ENCODE results near the gene PCBP3.
"Not testable (repeated sequence)": the region's sequence is repeated elsewhere in the genome, so short reads cannot be mapped to it uniquely, and the experiment has no call there.

Gene PCBP3

DNA sequence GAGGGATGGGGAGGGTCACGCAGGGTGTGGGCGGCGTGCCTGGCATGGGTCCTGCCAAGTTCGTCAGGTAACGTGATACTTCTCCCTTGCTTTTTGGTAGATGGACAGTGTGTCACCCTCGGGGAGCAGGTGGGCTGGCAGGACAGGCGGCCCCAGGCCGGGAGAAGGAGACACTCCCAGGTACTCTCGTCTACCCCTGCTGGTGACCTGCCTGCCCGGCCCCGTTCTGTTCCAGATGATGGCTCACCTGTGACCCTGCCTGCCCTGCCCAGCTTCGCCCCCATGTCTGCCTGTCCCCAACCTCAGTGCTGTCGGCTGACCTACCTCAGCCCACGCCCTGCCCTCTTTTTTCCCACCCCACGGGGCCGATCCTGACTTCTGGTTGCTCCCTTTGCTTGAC, 144.7 kb downstream of the PCBP3 start:
- DNase-seq (ENCODE audit: low read depth): no peak

- DNase-seq (ENCODE audit: low read depth): no peak
Observed at GRCh38 chr21:45788637-45789506, 145.3 kb downstream of the PCBP3 start.

- DNase-seq (ENCODE audit: low read depth): no peak
Observed at GRCh38 chr21:45790427-45790826, 146.9 kb downstream of the PCBP3 start.

DNA sequence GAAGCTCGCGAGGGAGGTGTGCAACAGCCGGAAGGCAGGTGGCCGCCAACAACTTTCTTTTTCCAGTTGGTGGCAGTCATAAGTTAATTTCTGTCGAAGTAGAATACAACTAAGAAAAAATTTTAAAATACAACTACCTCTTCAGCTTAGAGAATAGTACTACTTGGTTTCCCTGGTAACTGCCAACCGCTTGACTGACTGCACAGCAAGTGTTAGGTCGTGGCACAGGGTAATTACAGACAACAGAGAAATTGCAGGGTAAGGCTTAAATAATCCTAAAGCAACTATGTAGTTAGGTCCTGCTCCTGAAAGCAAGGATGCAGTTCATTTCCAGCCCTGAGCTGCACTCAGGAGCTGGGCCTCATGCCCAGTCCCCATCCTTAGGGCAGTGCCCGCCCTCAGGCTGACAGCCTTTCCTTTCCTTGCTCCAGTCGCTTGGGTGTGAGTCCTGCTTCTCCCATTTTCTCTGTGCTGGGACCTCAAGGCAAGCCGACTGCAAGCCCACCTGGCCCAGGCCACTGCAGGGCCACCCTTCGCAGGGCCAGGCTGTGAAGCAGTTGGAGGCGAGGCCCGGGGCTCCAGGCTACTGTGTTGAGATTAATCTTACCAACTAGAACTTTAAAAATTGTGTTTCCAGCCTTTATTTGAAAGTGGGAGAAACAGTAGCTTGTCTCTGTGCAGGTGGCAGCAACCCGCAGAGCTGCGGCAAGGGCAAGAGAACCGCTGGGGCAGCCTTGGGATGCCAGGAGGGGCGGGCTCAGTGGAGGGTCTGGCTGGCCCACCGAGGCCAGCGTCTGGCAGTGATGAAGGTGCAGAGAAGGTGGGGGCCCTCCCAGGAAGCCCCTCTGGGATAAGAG, 148.3 kb downstream of the PCBP3 start:
- DNase-seq (ENCODE audit: low read depth): no peak

- DNase-seq (ENCODE audit: low read depth): no peak
Observed at GRCh38 chr21:45792682-45793383, 149.3 kb downstream of the PCBP3 start.

GRCh38 chr21:45794027-45794426, 150.5 kb downstream of the PCBP3 start:
- DNase-seq (ENCODE audit: low read depth): no peak

DNA sequence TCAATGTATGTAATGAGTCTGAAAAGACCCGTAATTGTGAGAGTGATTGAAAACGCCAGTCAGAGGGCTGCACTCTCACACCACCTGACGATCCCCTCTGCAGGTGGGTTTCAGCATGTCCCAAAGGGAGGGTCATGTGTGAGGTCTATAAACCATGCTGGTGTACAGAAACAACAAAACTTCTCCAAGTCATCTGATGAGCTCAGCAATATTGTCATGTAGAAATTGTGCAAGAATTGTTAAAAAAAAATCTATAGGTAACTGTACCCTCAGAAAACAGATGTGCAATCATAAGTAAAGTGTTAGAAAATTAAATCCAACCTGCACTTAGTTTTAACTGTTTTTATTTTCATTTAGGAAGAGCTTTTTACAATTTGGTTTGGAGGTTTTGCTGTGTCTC, 152.5 kb downstream of the PCBP3 start:
- DNase-seq (ENCODE audit: low read depth): no peak

DNA sequence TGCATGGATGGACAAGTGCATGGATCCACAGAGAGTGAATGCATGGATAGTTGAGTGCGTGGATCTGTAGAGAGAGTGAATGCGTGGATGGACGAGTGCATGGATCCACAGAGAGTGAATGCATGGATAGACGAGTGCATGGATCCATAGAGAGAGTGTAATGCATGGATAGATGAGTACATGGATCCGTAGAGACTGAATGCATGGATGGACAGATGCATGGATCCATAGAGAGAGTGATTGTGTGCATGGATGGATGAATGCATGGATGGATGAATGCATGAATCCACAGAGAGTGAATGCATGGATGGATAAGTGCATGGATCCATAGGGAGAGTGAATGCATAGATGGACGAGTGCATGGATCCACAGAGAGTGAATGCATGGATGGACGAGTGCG, 153.8 kb downstream of the PCBP3 start:
- DNase-seq (ENCODE audit: low read depth): no peak

DNA sequence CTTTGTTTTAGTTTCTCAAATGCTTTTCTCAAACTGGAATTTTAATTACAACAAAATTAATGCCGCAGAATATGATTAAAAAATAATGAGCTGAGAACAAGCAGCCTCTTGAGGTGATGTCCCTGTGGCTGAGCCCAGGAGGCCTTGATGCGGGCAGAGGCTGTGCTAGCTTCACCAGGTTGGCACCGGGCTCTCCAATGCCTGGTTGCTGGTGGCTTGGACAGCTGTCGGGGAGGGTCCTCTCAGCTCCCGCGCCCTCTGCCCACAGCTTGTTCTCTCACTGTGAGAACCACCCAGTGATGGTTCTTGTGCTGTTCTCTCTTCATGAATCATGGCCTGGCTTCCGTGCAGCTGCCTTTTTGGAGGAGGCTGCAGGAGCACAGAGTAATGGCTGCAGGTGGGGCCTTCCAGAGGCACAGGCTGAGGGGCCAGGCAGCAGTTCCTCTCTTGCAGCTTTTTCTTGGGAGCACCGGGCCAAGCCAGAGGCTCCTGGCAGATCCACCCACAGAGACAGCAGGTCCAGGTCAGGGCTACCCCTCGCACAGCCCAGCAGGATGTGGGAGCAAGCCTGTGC, 156.3 kb downstream of the PCBP3 start:
- no peak for DNase-seq (ENCODE audit: low read depth)

GRCh38 chr21:45800339-45801080, 157.0 kb downstream of the PCBP3 start:
- DNase-seq (ENCODE audit: low read depth): no peak

DNA sequence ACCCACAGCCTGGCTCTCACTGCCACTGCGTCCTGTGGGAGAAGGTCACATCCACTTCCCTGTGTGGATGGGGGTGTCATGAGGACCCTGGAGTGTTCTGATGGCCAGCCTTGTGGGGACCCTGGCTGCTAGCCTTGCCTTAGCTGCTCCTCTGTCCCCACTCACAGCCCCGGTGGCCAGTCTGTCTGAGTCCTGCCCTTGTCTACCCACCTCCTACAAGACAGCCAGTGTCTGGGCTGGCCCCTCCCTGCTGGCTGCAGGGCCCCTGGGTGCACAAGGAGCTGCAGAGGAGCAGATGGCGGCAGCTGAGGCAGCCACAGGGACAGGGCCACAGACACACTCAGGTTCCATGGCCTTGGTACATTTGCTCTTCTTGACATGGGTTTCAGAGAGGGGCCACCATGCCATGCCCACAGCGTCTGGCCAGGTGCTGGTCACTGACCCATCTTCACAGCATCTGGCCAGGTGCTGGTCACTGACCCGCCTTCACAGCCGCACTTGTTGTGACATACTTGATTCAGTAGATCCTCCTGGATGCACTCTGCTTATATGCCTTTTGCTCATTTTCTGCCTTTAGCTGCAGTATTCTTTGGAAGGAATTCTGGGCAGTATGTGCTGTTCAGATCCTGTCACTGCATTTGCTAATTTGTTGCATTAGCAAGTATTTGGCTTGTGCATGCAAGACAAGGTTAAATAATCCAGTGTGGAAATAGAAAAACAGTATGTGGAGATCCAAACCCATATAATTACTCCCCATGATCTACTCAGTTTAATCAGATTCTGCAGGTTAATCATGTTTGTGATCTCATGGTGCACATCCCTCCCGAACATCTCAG, 157.8 kb downstream of the PCBP3 start:
- DNase-seq (ENCODE audit: low read depth): no peak

GRCh38 chr21:45801989-45802388, 158.5 kb downstream of the PCBP3 start:
- DNase-seq (ENCODE audit: low read depth): no peak

DNA sequence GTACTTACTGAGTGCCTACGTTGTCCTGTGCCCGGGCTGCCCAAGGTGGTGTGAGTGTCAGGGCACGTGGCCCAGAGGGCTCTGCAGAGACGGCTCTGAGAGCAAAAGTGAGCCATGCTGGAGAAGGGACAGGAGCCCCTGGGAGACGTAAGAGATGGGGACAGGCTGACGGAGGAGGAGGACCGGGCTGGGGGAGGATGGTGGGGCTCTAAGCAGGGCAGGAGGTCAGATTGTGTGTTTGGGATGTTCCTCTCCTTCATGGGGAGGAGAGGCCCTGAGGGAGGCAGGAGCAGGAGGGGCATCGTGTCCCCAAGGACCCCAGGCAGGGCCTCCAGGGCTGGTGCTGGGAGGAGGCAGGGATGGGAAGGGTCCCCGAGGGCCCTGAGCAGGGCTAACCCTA, 158.9 kb downstream of the PCBP3 start:
- DNase-seq (ENCODE audit: low read depth): no peak

DNA sequence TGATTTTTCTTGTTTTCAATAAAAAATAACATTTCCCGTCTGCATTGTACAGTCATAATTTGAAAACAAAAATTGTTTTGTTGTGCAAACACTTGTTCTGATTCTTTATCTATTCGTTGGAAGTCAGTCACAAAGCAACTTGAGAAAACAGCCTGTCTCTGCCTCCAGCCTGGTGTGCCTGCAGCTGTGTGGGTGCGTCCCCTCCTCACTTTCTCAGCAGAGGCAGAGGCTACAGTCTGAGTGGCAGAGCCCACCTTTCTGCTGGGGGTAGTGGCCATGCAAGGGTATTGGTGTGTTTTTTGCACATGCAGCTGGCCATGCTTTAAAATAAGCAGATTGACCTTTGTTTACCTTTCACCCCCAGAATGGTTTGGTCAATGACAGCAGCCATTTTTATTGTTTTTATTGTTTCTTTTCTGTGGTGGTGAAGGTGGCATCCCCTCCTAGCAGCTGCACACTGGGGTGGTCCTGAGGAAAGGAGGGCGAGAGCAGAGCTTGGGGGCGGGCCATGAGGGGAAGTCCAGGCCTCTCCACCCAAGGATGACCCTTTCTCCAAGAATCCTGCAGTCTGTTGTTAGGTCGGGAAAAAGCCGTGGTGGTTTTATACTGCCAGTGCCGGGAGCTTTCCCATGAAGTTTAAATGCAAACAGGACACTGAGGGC, 159.6 kb downstream of the PCBP3 start:
- DNase-seq (ENCODE audit: low read depth): no peak

- DNase-seq (ENCODE audit: low read depth): no peak
Observed at GRCh38 chr21:45803618-45804340, 160.3 kb downstream of the PCBP3 start.

GRCh38 chr21:45804809-45805313, 161.3 kb downstream of the PCBP3 start:
- DNase-seq (ENCODE audit: low read depth): no peak

DNA sequence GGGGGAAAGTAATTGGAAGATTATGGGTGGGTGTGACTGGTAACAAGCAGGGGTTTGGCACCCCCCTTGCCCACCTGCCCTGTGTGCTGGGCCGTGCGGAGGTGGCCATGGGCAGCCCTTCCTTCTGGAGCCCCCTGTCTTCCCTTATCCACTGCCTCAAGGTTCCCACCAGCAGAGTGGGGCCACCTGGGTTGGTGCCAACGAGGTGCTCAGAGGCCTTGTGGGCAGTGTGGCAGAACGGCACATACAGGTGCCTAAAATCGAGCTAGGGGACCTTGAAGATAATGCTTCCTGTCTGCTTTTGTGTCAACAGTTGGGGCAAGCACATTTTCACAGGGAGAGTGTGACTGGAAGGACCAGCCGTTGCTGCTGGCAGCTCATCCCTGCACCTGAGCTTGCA, 161.8 kb downstream of the PCBP3 start:
- DNase-seq (ENCODE audit: low read depth): no peak

DNA sequence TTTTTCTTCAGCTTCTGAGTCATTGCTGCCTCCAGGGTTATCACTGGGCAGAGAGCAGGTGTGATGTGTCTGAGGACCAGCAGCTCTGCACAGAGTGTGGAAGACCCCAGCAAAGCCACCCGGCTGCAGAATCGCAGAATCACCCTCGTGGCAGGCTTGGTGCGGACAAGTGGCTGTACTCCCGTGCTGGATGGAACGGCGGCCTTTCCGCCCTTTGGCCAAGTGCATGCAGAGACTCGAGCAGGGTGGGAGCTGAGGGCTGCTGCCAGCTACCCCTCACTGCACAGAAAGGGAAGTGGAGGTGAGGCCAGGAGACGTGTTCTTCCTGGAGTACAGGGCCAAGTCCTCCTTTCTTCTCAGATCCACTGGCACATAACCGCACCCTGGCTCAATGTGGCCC, 162.5 kb downstream of the PCBP3 start:
- no peak for DNase-seq (ENCODE audit: low read depth)

GRCh38 chr21:45808663-45809062, 165.1 kb downstream of the PCBP3 start:
- DNase-seq (ENCODE audit: low read depth): not testable (repeated sequence)

Measured in T-helper 22 cell (primary cell).